ENCODE measurements around the gene UNC5C.

The UNC5C gene

GRCh38 chr4:95155759-95156451 is 392.9 kb downstream of the UNC5C start:
- Histone ChIP-seq H3K36me3 (ENCODE audit: insufficient read depth) (no peaks in the 10 kb centered on the region), H3K4me1 (ENCODE audit: low read depth, poor library complexity, severe bottlenecking) (peaks cover 10% of the 10 kb centered on the region), H3K27ac (no peak overlapping the region), H3K4me3 (IDR thresholded peaks at IDR 0.05; ENCODE audit: insufficient read depth, low read depth, low read length) (no peak overlapping the region), H3K4me2 (peak overlapping the region; percentile 19; the same call in 1 of the 2 replicates), H3K9ac (no peak overlapping the region), H2AFZ (ENCODE audit: low read depth) (no peak overlapping the region), H4K20me1 (ENCODE audit: insufficient read depth) (no peaks in the 10 kb centered on the region; the same call in 1 of the 2 replicates), H3K27me3 (ENCODE audit: insufficient read depth, low read depth) (no peaks in the 10 kb centered on the region), H3K79me2 (ENCODE audit: insufficient read depth, low read depth) (no peaks in the 10 kb centered on the region)
- peak; percentile 90 for TF ChIP-seq CTCF (conservative IDR thresholded peaks at IDR 0.05; ENCODE audit: low read depth, low read length)

DNA sequence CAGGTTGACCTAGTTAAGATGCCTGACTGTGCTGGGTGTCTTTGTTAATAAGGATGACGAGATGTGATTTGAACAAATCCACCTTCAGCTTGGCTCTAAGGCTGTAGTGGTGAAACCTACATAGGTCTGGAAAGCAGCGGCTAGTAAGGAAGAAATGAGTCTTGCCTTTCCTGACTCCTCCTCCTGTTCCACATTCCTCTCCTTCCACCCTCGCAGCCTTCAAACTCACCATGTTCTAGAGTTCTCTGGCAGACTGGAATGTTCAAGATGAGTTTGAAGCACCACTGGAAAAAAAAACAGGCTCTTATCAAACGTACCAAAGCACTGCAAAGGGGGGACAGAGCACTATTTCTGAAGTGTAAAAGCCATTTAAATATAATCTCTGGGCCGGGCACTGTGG is 395.6 kb downstream of the UNC5C start:
- peaks cover 10% of the 10 kb centered on the region for H3K4me1 ChIP-seq (ENCODE audit: low read depth, poor library complexity, severe bottlenecking)
- no peaks in the 10 kb centered on the region for H3K27me3 ChIP-seq (ENCODE audit: insufficient read depth, low read depth)
- no peak overlapping the region for H2AFZ ChIP-seq (ENCODE audit: low read depth)
- H4K20me1 ChIP-seq (ENCODE audit: insufficient read depth): no peaks in the 10 kb centered on the region; the same call in 1 of the 2 replicates
- no peak overlapping the region for H3K9ac ChIP-seq
- H3K27ac ChIP-seq: no peak overlapping the region
- no peak overlapping the region for H3K4me3 ChIP-seq (IDR thresholded peaks at IDR 0.05; ENCODE audit: insufficient read depth, low read depth, low read length)
- no peak for TF ChIP-seq CTCF (conservative IDR thresholded peaks at IDR 0.05; ENCODE audit: low read depth, low read length)
- H3K36me3 ChIP-seq (ENCODE audit: insufficient read depth): no peaks in the 10 kb centered on the region
- no peak overlapping the region for H3K4me2 ChIP-seq
- no peaks in the 10 kb centered on the region for H3K79me2 ChIP-seq (ENCODE audit: insufficient read depth, low read depth)

DNA sequence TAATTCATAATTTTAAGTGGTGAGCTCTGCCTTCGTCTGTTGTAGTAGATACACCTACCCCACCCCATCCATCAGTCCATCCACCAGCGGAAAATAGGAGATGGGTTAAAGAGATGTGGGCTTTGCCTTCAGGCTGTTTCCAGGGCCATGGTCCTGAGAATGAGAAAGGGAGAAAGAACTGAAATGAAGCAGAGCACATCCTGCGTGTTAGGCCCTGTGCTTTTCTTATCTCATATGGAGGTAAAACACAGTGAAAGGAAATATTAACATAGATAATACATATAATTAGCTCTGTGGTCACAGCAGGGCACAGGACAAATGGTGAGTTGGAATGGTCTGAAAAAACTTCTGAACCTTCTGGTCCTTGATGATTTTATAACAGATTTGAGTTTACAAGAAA is 397.5 kb downstream of the UNC5C start:
- Histone ChIP-seq H3K9ac (no peak overlapping the region), H3K4me3 (IDR thresholded peaks at IDR 0.05; ENCODE audit: insufficient read depth, low read depth, low read length) (no peak overlapping the region), H3K27ac (no peak overlapping the region), H3K36me3 (ENCODE audit: insufficient read depth) (no peaks in the 10 kb centered on the region), H2AFZ (ENCODE audit: low read depth) (no peak overlapping the region), H3K4me2 (no peak overlapping the region), H4K20me1 (ENCODE audit: insufficient read depth) (no peaks in the 10 kb centered on the region; the same call in 1 of the 2 replicates), H3K4me1 (ENCODE audit: low read depth, poor library complexity, severe bottlenecking) (peaks cover 5% of the 10 kb centered on the region), H3K79me2 (ENCODE audit: insufficient read depth, low read depth) (no peaks in the 10 kb centered on the region), H3K27me3 (ENCODE audit: insufficient read depth, low read depth) (no peaks in the 10 kb centered on the region)
- no peak for TF ChIP-seq CTCF (conservative IDR thresholded peaks at IDR 0.05; ENCODE audit: low read depth, low read length)

- no peak overlapping the region for H3K27ac ChIP-seq
- no peaks in the 10 kb centered on the region for H3K4me1 ChIP-seq (ENCODE audit: low read depth, poor library complexity, severe bottlenecking)
- H3K27me3 ChIP-seq (ENCODE audit: insufficient read depth, low read depth): no peaks in the 10 kb centered on the region
- no peak for TF ChIP-seq CTCF (conservative IDR thresholded peaks at IDR 0.05; ENCODE audit: low read depth, low read length)
- H3K79me2 ChIP-seq (ENCODE audit: insufficient read depth, low read depth): no peaks in the 10 kb centered on the region
- no peak overlapping the region for H3K4me2 ChIP-seq
- H3K9ac ChIP-seq: no peak overlapping the region
- H3K36me3 ChIP-seq (ENCODE audit: insufficient read depth): no peaks in the 10 kb centered on the region
- no peak overlapping the region for H3K4me3 ChIP-seq (IDR thresholded peaks at IDR 0.05; ENCODE audit: insufficient read depth, low read depth, low read length)
- H4K20me1 ChIP-seq (ENCODE audit: insufficient read depth): no peaks in the 10 kb centered on the region
- H2AFZ ChIP-seq (ENCODE audit: low read depth): no peak overlapping the region
Measured at GRCh38 chr4:95142932-95143331, 405.8 kb downstream of the UNC5C start.
